Stimulated activated CD4-positive, alpha-beta T cell treated with anti-CD3 and anti-CD28 coated beads, Interleukin-1b, Interleukin-23, amount 100 ng/mL, for 24 hours (primary cell): ENCODE data around the gene UNCX.

Experiments used
- DNase-seq, 4 experiments: peaks; one replicate each; pipeline ENCODE4 v3.0.0-alpha.2; 2020; ENCODE audit warnings: low read depth in 4 of 4, low spot score in 1 of 4

UNCX gene

DNA sequence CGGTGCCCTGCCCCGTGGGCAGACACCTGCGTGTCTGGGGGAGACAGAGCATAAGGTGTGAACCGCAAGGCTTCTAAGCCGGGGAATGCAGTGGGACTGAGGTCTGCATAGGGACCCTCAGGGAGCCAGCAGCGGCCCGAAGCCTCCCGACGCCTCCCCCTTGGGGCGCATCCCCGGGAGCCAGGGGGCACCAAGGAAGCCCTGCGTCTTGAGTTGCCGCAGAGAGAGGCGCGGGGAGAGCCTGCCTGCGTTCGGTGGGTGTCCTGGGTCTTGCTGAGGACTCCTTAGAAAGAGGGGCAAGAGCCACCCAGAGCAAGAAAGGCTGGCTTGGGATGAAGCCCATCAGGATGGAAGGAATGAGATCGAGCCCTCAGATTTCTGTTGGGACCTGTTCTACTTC, 18.2 kb upstream of the UNCX start:
- DNase-seq = no peak

DNA sequence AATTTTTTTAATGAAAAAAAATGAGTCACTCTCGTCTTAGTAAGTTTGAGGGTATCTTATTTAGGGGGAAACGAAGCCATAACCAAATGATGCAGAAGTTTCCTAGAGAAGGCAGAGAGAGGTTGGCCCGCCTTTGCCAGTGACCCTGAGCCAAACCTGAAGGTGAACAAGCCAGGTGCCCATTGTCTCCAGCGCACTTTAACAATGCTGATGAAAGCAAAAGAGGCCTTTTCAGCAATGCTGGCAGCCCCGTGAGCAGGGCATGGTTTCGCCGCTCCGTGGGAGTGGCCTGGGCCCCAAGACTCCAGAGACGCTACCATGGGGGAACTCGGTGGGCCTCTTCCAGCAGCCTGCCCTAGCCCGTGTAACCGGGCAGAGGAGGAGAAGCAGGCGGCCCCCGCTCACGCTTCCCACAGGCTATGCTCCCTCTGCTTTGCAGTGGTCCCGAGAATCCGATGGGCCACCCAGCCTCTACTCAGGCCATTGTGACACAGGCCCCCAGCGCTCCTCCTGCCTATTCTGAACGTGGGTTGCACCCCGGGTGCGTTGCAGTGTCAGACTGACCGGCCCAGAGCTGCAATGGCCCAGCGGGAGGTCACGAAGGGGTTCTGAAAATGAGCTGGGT, 14.0 kb upstream of the UNCX start:
- no peak for DNase-seq

DNA sequence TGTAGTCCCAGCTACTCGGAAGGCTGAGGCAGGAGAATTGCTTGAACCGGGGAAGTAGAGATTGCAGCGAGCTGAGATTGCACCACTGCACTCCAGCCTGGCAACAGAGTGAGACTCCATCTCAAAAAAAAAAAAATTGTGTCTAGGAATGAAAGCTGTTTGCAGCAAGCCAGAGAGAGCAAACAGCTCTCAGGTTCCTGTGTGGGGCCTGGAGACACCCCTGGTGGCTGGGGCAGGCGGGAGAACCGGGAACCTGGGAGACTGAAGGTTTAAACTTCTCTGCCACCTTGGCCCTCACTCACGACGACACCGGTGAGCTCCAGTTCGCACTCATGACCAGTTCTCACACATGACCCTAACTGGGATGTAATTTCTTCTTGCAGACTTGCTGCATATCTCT, 13.2 kb upstream of the UNCX start:
- DNase-seq = no peak

DNA sequence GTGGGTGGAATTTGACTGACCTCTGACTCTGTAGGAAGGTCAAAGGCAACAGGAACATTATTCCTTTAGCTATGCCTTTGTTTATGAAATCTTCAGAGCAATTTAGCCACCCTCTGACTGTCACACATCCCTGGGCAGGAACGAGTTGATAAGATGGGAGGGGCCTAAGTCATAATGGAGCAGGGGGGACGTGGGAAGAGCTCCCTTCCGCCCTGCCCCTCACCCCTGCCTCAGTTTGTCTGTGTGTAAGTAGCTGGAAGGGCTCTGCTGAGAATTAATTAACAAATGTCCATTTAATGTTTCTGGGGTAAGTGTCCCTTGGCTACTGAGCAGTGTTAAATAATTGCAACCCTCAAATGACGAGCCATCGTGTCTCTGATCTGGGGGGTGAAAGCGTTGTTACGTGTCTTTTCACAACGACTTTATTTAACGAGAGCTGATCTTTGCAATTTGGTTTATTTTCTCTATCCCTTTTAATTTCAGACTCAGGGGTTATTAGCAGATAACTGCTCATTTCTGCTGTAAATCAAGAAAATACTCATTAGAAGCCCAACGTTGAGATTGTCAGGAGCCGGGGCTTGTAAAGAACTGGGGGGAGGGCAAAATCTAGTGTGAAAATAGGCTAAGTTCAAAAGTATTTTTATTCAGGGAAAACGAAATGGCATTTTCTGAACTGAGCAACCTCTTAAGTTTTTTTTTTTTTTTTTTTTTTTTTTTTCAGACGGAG, 12.5 kb upstream of the UNCX start:
- no peak for DNase-seq

DNA sequence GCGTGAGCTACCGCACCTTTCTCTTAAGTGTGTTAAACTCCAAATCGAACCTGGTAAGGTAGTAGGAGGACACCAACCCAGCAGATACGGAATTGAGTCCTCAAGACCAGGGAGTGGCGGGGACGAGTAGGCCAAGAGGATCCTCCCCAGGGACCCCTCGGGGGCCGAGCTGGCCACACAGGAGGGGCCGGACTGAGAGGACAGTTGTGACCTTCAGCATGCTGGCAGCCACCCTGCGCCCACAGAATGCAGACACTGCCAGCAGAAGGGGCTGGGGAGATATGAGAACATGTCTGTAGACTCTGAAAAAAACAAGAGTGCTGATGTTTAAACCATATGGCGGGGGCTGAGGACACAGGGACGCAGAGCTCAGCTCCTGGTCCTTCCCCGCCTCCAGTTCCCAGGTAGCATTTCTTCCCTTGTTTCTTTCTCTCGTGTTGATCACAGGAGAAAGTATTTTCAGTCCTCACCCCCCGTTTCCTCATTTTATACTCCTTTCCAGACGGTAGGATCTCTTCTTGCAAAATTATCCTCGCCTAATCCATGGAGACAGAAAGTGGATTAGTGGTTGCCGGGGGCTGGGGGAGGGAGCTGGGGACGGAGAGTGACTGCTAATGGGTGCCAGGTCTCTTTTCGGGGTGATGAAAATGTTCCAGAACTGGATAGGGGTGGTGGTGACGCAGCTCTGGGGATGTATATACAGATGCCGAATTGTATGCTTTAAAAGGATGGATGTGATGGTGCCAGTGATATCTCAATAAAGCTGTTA, 11.5 kb upstream of the UNCX start:
- DNase-seq = no peak

DNA sequence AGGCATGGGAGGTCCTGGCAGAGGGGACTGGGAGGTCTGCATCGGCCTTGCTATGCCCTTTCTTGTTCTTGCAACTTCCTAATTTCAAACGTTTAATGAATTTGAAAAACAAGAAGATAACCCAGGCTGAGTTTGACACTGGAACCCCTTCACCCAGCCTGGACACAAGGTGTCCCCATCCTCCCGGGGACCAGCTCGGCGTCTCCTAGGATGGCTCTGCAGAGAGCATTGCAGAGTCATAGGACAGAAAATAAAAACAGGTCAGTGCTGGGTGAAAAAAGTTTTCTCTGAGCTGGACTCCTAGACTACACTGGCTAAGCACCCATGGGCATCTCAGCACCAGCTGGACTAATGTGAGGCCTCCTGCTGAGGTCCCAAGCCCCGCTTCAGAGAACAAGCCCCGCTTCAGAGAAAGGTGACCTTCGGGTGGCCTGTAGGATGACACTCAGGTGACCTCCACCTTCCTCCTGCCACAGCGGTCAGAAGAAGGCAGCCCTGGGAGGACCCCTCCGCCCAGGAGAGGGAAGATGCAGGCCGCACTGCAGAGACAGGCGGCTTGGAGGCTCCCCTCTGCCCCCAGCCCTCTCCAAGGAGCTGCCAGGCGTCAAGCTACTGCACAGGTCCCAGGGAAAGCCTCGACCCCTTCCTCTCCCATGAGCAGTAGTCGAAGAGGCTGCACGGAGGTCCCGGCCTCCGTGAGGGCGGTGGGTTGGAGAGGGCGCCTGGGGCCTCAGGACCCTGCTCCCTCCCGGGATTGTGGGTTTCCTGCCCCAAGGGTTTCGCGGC, 9.3 kb upstream of the UNCX start:
- no peak for DNase-seq

DNA sequence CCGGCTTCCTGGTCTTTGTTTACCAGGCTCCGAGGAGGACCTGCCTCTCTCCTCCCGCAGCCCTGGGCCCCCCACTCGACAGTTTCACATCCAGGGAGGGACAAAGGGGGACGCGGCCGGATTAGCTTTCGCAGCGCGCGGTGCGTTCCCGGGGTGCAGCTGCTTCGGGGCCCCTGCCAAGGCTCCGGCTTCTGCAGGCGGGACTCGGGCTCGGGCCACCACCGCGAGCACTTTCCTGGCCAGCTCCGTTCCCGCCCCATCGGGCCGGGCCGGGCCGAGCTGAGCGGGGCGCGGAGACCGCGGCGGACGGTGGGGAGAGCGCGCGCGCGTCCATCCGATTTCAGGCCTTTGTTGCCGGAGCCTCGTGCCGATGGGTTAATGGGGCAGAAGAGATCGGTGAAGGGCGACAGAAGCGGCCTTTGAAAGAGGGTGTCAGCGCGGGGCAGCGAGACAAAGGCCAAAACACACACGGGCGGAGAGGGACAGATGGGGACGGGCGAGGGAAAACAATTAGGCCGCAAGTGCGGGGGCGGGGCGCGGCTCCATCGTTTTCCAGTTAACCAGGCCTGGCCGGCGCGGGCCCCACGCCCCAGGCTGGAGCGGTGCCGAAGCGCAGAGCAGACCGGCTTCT, 8.5 kb upstream of the UNCX start:
- DNase-seq = no peak

DNA sequence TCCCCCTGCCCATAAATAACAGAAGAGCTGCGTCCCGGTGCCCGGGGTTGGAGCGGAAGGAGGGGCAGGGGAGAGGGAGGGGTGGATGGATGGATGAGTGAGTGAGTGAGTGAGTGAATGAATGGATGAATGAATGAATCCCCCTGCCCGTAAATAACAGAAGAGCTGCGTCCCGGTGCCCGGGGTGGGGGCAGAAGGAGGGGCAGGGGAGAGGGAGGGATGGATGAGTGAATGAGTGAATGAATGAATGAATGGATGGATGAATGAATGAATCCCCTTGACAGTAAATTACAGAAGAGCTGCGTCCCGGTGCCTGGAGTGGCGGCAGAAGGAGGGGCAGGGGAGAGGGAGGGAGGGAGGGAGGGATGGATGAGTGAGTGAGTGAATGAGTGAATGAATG, 7.6 kb upstream of the UNCX start:
- no peak for DNase-seq

DNA sequence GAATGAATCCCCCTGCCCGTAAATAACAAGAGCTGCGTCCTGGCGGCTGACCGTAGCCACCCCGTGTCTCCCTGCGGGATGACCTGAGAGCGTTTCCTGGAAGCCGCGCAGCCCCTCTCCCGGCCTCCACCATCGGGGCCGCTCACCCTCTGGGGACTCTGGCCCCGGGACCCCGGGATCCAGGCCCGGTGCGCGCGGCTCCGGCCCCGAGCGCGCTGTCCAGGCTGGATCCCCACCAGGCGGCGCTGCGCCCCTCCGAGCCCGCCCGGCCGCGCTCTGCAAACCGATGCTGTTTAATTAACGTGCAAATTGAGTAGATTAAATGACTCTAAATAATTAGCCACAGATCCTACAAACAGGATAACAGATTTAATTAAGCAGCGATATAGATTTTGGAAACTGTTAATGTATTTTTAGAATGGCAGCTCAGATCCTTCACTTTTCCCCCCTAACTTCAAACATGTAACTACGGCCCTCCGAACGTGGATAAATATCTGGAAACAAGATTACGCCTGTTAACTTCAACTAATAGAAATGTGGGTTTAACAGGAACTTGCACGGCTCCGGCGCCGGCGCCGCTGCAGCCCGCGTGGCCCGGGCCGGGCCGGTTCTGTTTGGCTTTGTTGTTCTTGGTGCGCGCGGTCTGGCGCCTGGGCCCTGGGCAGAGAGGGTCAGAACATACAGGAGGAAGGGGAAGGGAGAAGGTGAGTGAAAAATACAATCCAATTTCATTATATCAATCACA, 7.1 kb upstream of the UNCX start:
- peak in 2 of 4 experiments; percentile 38 to 48 for DNase-seq

DNA sequence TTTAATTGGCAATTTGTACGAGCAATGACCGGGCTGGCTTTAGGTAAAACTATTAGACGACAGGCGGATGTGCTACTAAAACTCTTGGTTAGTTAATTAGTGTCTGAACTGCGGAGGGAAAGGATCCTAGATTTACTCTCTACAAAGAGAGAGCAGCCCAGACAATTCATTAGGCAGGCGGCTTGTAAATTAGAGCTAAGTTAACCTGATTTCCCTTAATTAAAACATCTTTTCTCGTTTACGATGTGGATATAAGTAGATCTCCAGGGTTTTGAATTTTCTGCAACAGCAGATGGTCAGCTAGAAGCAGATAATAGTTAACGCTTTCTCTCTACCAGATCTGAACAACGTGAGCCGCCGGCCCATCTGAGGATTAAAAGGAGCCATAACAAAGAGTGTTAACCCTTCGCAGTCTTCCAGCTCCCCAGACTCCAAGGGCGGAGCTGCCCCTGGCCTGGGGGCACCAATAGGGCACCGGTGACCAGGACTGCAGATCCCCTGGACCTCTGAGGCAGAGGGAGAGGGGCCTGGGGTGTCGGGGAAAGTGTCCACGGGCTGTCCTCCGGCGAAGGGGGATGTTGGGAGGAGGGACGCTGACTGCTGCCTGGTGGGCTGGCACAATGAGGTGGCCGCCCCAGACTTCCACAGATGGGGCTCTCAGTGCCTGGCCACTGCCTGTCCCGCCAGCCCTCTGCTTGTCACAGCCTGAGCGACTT, 6.3 kb upstream of the UNCX start:
- DNase-seq = no peak

DNA sequence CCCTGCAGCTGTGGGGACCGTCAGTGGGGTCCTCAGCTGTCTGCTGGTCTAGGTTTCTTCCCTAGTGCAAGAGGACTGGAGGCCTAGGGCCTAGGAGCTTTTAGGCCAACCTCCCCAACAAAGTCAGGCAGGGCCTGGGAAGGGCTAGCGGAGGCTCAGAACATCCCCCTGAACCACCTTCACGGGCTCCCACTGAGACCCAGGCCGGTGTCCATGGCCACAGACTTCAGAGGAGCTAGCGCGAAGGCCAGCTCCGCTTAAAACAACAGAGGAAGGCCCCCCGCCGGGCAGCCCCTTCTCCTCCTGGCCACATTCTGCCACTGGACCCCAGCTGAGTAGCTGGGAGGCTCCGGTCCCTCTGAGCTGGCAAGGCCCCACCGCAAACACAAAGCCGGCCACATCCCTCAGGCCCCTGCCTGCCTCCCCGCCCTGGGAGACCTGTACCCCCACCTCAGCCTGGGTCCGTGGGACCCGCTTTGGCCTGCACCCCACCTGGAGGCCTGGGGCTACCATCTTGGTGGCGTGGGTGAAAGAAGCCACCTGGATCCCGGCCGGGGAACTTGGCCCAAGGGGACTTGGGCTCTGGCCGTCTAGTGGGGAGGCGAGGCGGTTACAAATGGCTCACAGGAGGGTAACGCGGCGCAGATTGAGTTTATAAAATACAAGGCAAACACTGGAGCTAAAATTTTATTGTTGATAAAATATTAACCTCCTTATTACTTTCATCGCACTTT, 5.4 kb upstream of the UNCX start:
- no peak for DNase-seq

DNA sequence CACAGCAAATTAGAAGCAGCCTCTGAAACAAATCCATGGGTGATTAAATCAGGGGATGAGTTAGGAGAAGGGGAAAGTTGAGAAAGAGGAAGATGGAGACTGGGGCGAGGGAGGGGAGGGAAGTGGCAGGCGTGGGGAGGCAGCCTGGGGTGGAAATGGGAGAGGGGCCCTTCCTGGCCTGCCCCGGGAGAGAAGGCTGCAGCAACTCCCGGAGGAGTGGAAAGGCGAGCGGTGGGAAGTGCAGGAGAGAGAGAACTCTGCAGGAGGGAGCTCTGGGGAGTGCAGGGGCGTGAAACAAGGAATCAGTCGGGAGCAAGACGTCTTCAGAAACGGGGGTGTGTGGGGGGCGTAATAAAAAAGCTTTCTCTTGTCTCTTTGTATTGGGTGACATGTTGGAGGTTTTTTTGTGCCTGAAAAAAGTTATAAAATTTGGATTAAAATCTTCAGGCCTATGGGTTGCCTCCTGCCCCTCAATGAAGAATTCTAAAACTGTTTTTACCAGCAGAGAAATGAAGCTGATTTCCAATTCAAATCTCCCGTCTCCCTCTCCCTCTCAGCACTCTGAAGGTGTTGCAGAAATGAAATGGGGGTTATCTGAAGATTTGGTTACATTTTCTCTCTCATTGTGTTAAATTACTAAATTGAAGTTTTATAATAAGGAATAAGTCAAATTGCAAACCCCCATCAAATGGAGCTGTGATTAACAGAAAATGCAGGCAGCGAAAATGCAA, 4.7 kb upstream of the UNCX start:
- no peak for DNase-seq

DNA sequence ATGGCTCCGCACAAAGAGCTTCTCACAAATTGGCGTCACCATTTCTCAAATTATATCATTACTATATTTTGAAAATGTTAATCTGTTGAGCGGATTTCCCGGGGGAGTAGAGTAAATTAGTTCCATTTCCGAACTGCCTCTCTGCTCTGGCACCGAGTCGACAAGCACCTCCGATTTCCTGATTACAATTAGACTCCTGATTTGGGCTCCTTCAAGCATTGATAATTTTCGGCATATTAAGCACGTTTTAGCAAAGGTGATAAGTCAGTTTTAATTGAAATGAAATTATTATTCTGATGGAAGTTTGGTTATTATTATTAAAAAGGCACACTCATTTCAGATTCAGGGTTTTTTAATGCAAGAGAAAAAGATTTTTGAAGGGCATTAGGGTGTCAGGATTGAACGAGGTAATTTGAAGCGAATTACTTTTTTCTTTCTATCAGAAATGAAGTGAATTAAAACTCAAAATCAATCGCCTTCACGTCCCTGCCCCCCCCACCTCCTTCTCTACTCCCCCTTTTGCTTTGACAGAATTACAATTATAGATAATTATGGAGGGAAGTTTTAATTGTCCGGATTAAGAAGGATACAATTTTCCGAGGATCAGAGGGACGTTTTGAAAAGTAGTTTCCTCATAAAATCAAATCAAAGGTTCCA, 4.0 kb upstream of the UNCX start:
- no peak for DNase-seq

DNA sequence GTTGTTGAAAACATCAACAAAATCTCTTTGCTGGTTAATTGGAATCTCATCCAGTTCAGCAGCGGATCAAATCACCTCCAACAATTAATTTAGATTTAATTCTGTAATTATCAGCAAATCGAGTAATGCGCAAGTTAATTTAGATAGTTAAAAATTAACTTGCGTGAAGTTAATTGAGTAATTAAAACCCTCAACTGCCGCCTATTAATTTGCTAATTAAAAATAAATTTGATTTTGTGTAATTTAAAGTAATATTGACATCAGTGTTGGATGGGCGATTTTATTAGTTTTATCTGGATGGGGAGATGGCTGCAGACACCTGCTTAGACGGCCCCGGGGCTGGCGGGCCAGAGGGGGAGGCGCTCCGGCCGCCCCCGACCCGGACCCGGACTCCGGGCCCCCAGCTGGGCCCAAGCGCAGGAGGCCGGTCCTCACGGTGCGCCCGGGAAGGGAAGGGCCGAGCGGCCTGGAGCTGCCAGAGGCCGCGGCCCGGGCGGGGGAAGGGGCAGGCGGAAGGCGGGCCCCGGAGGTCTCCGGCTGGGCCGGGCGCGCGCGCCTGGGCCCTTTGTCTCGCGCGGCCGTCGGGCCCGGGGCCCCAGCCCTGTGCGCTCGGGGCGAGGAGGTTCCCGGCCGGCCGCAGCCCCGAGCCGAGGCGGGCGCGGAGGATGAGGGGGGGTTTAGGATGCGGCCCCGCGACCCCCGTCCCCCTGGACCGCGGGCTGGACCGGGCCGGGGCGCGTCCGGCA, 3.3 kb upstream of the UNCX start:
- no peak for DNase-seq

DNA sequence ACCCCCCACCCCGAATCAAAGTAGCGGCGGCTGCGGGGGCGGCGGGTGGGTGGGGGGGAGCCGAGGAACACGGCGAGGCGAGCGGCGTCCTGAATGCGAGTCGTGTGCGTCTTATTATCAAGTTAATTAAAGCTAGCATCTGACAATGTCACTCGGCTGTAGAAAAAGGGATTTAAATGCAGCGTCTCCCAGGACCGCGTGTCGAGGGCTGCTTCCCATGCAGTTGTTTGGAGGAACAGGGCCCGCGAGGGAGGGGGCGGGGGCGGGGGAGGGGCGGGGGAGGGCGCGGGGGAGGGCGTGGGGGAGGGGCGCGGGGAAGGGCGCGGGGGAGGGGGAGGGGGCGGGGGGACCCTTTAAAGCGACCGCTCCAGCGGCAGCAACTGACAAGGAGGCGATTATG, 2.7 kb upstream of the UNCX start:
- DNase-seq = no peak

DNA sequence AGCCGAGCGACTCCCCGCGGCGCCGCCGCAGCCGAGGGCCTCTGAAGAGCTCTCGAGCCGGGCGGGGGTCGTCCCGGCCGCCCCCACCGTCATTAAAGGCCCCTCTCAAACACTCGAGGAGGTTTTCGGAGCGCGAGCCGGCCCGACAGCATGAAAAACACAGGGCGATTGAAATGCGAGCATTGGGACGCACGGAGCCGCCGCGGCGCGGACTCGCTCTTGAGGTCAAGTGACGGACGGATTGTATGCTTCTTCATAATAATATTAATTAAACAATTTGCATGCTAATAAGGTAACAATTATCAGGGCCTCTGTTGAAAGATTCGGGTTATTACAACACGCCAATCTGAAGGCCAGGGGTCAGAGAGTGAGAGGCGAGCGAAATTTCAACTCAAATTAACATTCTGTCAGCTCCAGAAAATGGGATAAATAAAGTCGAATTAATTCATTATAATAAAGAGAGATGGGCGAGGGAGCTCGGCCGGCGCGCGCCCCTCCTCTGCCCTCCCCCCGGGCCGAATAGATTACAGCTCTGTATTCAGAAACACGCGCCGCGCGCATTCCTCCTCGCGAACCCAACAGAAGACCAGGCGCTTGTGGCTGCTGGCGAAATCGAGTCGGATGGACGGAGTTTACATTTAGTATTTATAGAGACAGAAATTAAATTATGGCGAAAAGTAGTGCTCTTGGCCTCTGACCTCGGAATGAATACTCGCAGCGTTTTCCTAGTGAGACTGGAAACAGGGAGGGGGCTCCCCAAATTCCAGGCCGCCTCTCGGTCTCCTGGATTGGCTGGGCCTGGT, 2.1 kb upstream of the UNCX start:
- no peak for DNase-seq
